Activated CD8-positive, alpha-beta T cell treated with anti-CD3 and anti-CD28 coated beads for 36 hours (primary cell): ENCODE results near the gene SOX9. TPM values are rescaled to one million over a fixed set of nuclear protein-coding genes. Genes with fewer than 3 reads are reported as not detected.

ENCODE experiments used
- ATAC-seq: fragments of 200-7000 bp; cut with Tn5 transposase; one replicate; pipeline ENCODE4 v1.10.0; 2021; ENCODE audit warnings: mild to moderate bottlenecking, moderate library complexity
- CTCF ChIA-PET: fragments of 350-600 bp; sonication (Branson Sonifier 250); formaldehyde crosslinking; loops from one replicate; lab custom pipeline; 2021; ENCODE audit warnings: antibody characterized with exemption; lab: Charles Lee
- POLR2A ChIA-PET: fragments of 350-600 bp; sonication (Branson Sonifier 250); formaldehyde crosslinking; loops from one replicate; lab custom pipeline; 2021; ENCODE audit warnings: antibody characterized with exemption; lab: Charles Lee
- DNase-seq: peaks from one replicate; pipeline ENCODE4 v3.0.0-alpha.2; 2020
- H3K27ac Mint-ChIP-seq: one replicate; pipeline ENCODE4 v1.8.0; 2021; ENCODE audit warnings: mild to moderate bottlenecking, mixed read lengths
- H3K27me3 Mint-ChIP-seq: one replicate; pipeline ENCODE4 v1.8.0; 2021; ENCODE audit warnings: mixed read lengths
- H3K36me3 Mint-ChIP-seq: one replicate; pipeline ENCODE4 v1.8.0; 2021; ENCODE audit warnings: low read depth, mixed read lengths
- H3K4me1 Mint-ChIP-seq: one replicate; pipeline ENCODE4 v1.8.0; 2021; ENCODE audit warnings: low read depth, mixed read lengths
- H3K4me3 Mint-ChIP-seq: one replicate; pipeline ENCODE4 v1.8.0; 2021; ENCODE audit warnings: mild to moderate bottlenecking, moderate library complexity, mixed read lengths
- H3K9me3 Mint-ChIP-seq: one replicate; pipeline ENCODE4 v1.8.0; 2021; ENCODE audit warnings: mixed read lengths
- intact Hi-C: fragments of 100-400 bp; cut with micrococcal nuclease; formaldehyde crosslinking; loops from one replicate; pipeline ENCODE4 v1.10.0; 2022
- total RNA-seq, 2 experiments: library from RNA; stranded (reverse); gene quantifications; one replicate each; pipeline ENCODE4 v1.2.3, GENCODE V29; 2021
- TF ChIP-seq, protein P1 (sequence below): fragments of 200-600 bp; IDR thresholded peaks from one replicate; pipeline ENCODE4 v1.8.0; 2022; ENCODE audit warnings: antibody characterized with exemption, mild to moderate bottlenecking

The SOX9 gene
- total RNA-seq, 2 experiments from 2014 or later, result not detected

DNA sequence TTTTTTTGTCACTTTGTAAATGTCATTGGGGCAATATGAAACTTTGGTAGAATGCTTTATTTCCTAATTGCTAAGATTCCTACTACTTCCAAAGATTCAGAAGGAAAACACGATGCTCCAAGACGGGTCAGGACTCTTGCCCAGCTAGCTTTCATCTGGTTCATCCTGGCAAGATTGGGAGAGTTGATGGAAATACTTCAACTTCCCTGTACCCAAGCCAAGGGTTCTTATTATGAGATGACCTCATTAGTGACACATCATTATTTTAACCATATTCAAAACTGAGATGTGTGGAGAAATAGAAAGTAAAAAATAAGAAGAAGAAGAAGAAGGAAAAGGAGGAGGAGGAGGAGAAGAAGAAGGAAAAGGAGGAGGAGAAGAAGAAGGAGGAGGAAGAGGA lies 25.6 kb downstream of the SOX9 start:
- CTCF ChIA-PET, result no interaction called here
- Mint-ChIP-seq H3K4me3 (no peak overlapping the region), H3K4me1 (no peaks in the 10 kb centered on the region), H3K27me3 (peaks cover 1% of the 10 kb centered on the region), H3K36me3 (no peaks in the 10 kb centered on the region), H3K27ac (no peak overlapping the region), H3K9me3 (peaks cover 1% of the 10 kb centered on the region)
- DNase-seq (no peak), ATAC-seq (no peak)
- TF ChIP-seq, protein P1, sequence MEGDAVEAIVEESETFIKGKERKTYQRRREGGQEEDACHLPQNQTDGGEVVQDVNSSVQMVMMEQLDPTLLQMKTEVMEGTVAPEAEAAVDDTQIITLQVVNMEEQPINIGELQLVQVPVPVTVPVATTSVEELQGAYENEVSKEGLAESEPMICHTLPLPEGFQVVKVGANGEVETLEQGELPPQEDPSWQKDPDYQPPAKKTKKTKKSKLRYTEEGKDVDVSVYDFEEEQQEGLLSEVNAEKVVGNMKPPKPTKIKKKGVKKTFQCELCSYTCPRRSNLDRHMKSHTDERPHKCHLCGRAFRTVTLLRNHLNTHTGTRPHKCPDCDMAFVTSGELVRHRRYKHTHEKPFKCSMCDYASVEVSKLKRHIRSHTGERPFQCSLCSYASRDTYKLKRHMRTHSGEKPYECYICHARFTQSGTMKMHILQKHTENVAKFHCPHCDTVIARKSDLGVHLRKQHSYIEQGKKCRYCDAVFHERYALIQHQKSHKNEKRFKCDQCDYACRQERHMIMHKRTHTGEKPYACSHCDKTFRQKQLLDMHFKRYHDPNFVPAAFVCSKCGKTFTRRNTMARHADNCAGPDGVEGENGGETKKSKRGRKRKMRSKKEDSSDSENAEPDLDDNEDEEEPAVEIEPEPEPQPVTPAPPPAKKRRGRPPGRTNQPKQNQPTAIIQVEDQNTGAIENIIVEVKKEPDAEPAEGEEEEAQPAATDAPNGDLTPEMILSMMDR, result no peak
- intact Hi-C loops, result no loop called here
- POLR2A ChIA-PET, result interaction anchor here (0.5 kb wide), 1 partner anchor 840 kb away, joined by 3 read pairs; no protein-coding TSS in a partner anchor

DNA sequence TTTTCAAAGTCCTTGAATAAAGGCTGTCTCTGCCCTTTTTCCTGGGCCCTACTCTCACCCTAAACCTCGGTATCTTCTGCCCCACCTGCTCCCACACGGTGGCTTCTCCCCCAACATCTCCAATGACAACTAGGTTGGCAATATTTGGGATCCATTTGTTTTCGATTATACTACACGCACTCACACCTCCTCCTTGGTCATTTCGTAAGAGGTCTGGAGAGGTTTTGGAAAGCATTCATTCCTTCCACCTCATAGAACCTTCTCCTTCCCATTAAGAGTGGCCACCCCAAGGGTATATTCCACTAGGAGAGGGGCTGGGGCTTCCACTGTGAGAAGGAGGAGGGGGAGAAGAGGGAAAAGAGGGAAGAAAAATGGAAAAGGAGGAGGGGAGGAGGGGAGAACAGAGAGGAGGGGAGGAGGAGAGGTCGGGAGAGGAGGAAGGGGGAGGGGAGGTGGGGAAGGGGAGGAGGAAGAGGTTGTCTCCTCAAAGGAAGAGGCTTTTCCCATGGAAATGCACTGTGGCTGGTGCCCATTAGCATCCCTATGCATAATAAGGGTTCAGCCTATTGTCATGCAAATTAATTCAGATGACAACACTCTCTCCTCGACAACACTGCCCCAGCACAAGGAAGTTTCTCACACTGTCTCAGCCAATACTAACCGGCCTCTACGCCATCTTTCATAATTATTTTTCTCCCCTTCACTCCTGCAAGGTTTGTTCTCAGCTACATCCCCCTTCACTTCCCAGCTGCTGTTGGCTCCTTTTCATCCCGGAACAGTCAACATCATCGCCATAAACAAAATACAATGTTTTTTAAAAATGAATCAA lies 30.0 kb downstream of the SOX9 start:
- H3K4me3 Mint-ChIP-seq, result no peak overlapping the region
- intact Hi-C loops, result no loop called here
- ATAC-seq (no peak), DNase-seq (no peak)
- CTCF ChIA-PET, result no interaction called here
- H3K27me3 Mint-ChIP-seq, result peaks cover 1% of the 10 kb centered on the region
- peaks cover 1% of the 10 kb centered on the region for H3K9me3 Mint-ChIP-seq
- TF ChIP-seq, protein P1, result no peak
- H3K4me1 Mint-ChIP-seq, result no peaks in the 10 kb centered on the region
- POLR2A ChIA-PET, result no interaction called here
- no peak overlapping the region for H3K27ac Mint-ChIP-seq
- no peaks in the 10 kb centered on the region for H3K36me3 Mint-ChIP-seq

- intact Hi-C loops, result no loop called here
- TF ChIP-seq, protein P1, result no peak
- DNase-seq (no peak), ATAC-seq (no peak)
- H3K36me3 Mint-ChIP-seq, result no peaks in the 10 kb centered on the region
- H3K27ac Mint-ChIP-seq, result no peak overlapping the region
- H3K27me3 Mint-ChIP-seq, result no peaks in the 10 kb centered on the region
- H3K4me1 Mint-ChIP-seq, result no peaks in the 10 kb centered on the region
- CTCF ChIA-PET, result no interaction called here
- POLR2A ChIA-PET, result no interaction called here
- peaks cover 1% of the 10 kb centered on the region for H3K9me3 Mint-ChIP-seq
- H3K4me3 Mint-ChIP-seq, result no peak overlapping the region
Observed at GRCh38 chr17:72151565-72152386, 31.0 kb downstream of the SOX9 start.

- H3K27ac Mint-ChIP-seq, result no peak overlapping the region
- POLR2A ChIA-PET, result no interaction called here
- intact Hi-C loops, result no loop called here
- TF ChIP-seq, protein P1, result no peak
- DNase-seq (no peak), ATAC-seq (no peak)
- no peaks in the 10 kb centered on the region for H3K27me3 Mint-ChIP-seq
- CTCF ChIA-PET, result no interaction called here
- no peaks in the 10 kb centered on the region for H3K36me3 Mint-ChIP-seq
- H3K4me1 Mint-ChIP-seq, result no peaks in the 10 kb centered on the region
- H3K9me3 Mint-ChIP-seq, result peaks cover 1% of the 10 kb centered on the region
- no peak overlapping the region for H3K4me3 Mint-ChIP-seq
Observed at GRCh38 chr17:72152387-72152929, 31.6 kb downstream of the SOX9 start.
